K562 (cell line): ENCODE data around the gene ASB15. TPM values are rescaled to one million over a fixed set of nuclear protein-coding genes. Genes with fewer than 3 reads are reported as not detected.
A peak's percentile ranks its signal among the peaks of the same experiment; 100 is the strongest.

Source experiments
- ESRRB ChIP-seq: fragments of 250-450 bp; sonication (Bioruptor Pico); IDR thresholded peaks from 2 replicates; pipeline ENCODE4 v1.5.0; 2020; ENCODE audit warnings: mild to moderate bottlenecking, moderate library complexity, borderline replicate concordance
- GATAD2B ChIP-seq: fragments of 450-650 bp; IDR thresholded peaks from 2 replicates; pipeline ENCODE4 v1.6.1; 2017; ENCODE audit warnings: mild to moderate bottlenecking, borderline replicate concordance
- MEIS2 ChIP-seq: fragments of 450-650 bp; IDR thresholded peaks from 2 replicates; pipeline ENCODE4 v1.6.1; 2014; ENCODE audit warnings: mild to moderate bottlenecking; ENCODE audit not compliant: partially characterized antibody
- RAD21 ChIP-seq, 2 experiments: fragments of 250-450 bp in 1 of 2; fragments of 450-650 bp in 1 of 2; sonication (Bioruptor Pico) in 1 of 2; formaldehyde crosslinking in 1 of 2; IDR thresholded peaks in 1 of 2; conservative IDR thresholded peaks in 1 of 2; 2 replicates each; pipeline versions ENCODE4 v1.4.0 to v1.8.0; 2020 to 2022; ENCODE audit warnings: mild to moderate bottlenecking in 2 of 2, moderate library complexity in 1 of 2
- TRIM25 ChIP-seq: fragments of 450-650 bp; IDR thresholded peaks from 2 replicates; pipeline ENCODE4 v1.7.0; 2016; ENCODE audit warnings: borderline replicate concordance
- U2AF1 ChIP-seq: fragments of 200-400 bp; formaldehyde crosslinking; optimal IDR thresholded peaks from 2 replicates; pipeline ENCODE3; 2017; ENCODE audit warnings: mild to moderate bottlenecking, low read depth, low read length, moderate library complexity
- ZBTB12 ChIP-seq: fragments of 250-450 bp; sonication (Bioruptor Pico); IDR thresholded peaks from 2 replicates; pipeline ENCODE4 v1.4.0; 2020
- ZNF592 ChIP-seq: fragments of 450-650 bp; IDR thresholded peaks from 2 replicates; pipeline ENCODE4 v1.6.1; 2017; ENCODE audit warnings: antibody characterized with exemption, mild to moderate bottlenecking
- ZNF668 ChIP-seq: fragments of 250-450 bp; sonication (Bioruptor Pico); IDR thresholded peaks from 2 replicates; pipeline ENCODE4 v1.8.0; 2022; ENCODE audit warnings: mild to moderate bottlenecking, inconsistent platforms
- ZNF780A ChIP-seq: fragments of 250-450 bp; sonication (Bioruptor Pico); IDR thresholded peaks from 2 replicates; pipeline ENCODE4 v1.5.0; 2021; ENCODE audit warnings: mild to moderate bottlenecking
- polyA plus RNA-seq, 8 experiments: library from polyadenylated mRNA; depleted of rRNA in 4 of 8; stranded (reverse) in 5 of 8; unstranded in 3 of 8; fragments of >200 nt; fragmentation: Nextera tagmentation in 2 of 8; fragmentation: Illumina TruSeq in 1 of 8; extraction: Ambion mirVana in 2 of 8; extraction: Trizol in 1 of 8; gene quantifications; 2 replicates each; pipeline versions ENCODE4 v1.2.1 to v1.2.3, GENCODE V29; 2011 to 2014; ENCODE audit warnings: inconsistent platforms in 1 of 8, missing spikeins in 1 of 8
- total RNA-seq, 7 experiments: library from RNA; depleted of rRNA in 6 of 7; stranded (reverse); fragments of >200 nt in 6 of 7; fragmentation: Illumina TruSeq in 2 of 7; extraction: Trizol in 2 of 7; gene quantifications; 2 replicates each; pipeline versions ENCODE4 v1.2.1 to v1.2.3, GENCODE V29; 2011 to 2021; ENCODE audit warnings: low replicate concordance in 1 of 7
- TF ChIP-seq, protein P1 (sequence below): fragments of 450-650 bp; IDR thresholded peaks from 2 replicates; pipeline ENCODE4 v1.6.1; 2018; ENCODE audit warnings: mild to moderate bottlenecking, low read depth; ENCODE audit not compliant: partially characterized antibody
- TF ChIP-seq, protein P2 (sequence below): sonication (generic); formaldehyde crosslinking; IDR thresholded peaks from 2 replicates; pipeline ENCODE4 v1.8.0; 2022; ENCODE audit warnings: mild to moderate bottlenecking, missing genetic modification reagents
- TF ChIP-seq, protein P3 (sequence below): fragments of 150-350 bp; IDR thresholded peaks from 2 replicates; pipeline ENCODE4 v1.6.1; 2014; ENCODE audit warnings: low read depth, mild to moderate bottlenecking, low read length, borderline replicate concordance

The ASB15 gene
- total and polyA plus RNA-seq, 9 of the 15 experiments (the other 6 are each of a cell fraction or from before 2014, with no cell fraction given): 0.03 to 0.14 (median 0.04) TPM; not detected in 3

- 0 out of 2 replicates have a peak, but pooled peaks have one; percentile 47 for TF ChIP-seq ZBTB12 (CRISPR knock-in tag)
- TF ChIP-seq, protein P1, sequence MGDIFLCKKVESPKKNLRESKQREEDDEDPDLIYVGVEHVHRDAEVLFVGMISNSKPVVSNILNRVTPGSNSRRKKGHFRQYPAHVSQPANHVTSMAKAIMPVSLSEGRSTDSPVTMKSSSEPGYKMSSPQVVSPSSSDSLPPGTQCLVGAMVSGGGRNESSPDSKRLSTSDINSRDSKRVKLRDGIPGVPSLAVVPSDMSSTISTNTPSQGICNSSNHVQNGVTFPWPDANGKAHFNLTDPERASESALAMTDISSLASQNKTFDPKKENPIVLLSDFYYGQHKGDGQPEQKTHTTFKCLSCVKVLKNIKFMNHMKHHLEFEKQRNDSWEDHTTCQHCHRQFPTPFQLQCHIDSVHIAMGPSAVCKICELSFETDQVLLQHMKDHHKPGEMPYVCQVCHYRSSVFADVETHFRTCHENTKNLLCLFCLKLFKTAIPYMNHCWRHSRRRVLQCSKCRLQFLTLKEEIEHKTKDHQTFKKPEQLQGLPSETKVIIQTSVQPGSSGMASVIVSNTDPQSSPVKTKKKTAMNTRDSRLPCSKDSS: no peak
- TF ChIP-seq TRIM25: no peak
- TF ChIP-seq, protein P2, sequence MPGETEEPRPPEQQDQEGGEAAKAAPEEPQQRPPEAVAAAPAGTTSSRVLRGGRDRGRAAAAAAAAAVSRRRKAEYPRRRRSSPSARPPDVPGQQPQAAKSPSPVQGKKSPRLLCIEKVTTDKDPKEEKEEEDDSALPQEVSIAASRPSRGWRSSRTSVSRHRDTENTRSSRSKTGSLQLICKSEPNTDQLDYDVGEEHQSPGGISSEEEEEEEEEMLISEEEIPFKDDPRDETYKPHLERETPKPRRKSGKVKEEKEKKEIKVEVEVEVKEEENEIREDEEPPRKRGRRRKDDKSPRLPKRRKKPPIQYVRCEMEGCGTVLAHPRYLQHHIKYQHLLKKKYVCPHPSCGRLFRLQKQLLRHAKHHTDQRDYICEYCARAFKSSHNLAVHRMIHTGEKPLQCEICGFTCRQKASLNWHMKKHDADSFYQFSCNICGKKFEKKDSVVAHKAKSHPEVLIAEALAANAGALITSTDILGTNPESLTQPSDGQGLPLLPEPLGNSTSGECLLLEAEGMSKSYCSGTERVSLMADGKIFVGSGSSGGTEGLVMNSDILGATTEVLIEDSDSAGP: no peak
- TF ChIP-seq ZNF780A: no peak
- TF ChIP-seq ZNF592: peak; percentile 58; the same call in 1 of the 2 replicates
- no peak for TF ChIP-seq ZNF668 (CRISPR knock-in tag)
- peak; percentile 24 for TF ChIP-seq MEIS2
- TF ChIP-seq GATAD2B: no peak
- TF ChIP-seq ESRRB (CRISPR knock-in tag): no peak
- TF ChIP-seq RAD21 (CRISPR knock-in tag; conservative IDR thresholded peaks at IDR 0.05 in 1 of 2, IDR thresholded peaks at IDR 0.05 in 1 of 2): no peak
- TF ChIP-seq, protein P3, sequence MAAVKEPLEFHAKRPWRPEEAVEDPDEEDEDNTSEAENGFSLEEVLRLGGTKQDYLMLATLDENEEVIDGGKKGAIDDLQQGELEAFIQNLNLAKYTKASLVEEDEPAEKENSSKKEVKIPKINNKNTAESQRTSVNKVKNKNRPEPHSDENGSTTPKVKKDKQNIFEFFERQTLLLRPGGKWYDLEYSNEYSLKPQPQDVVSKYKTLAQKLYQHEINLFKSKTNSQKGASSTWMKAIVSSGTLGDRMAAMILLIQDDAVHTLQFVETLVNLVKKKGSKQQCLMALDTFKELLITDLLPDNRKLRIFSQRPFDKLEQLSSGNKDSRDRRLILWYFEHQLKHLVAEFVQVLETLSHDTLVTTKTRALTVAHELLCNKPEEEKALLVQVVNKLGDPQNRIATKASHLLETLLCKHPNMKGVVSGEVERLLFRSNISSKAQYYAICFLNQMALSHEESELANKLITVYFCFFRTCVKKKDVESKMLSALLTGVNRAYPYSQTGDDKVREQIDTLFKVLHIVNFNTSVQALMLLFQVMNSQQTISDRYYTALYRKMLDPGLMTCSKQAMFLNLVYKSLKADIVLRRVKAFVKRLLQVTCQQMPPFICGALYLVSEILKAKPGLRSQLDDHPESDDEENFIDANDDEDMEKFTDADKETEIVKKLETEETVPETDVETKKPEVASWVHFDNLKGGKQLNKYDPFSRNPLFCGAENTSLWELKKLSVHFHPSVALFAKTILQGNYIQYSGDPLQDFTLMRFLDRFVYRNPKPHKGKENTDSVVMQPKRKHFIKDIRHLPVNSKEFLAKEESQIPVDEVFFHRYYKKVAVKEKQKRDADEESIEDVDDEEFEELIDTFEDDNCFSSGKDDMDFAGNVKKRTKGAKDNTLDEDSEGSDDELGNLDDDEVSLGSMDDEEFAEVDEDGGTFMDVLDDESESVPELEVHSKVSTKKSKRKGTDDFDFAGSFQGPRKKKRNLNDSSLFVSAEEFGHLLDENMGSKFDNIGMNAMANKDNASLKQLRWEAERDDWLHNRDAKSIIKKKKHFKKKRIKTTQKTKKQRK: no peak
- TF ChIP-seq U2AF1: no peak
These were observed 44.6 kb upstream of the ASB15 start (continued) for GRCh38 chr7:123557016-123557397.
